Stimulated activated CD4-positive, alpha-beta T cell treated with anti-CD3 and anti-CD28 coated beads, Interleukin-2, amount 100 ng/mL, for 4 hours (primary cell): Measurements from ENCODE around the gene CCAR1.
"Not testable (repeated sequence)": the region's sequence is repeated elsewhere in the genome, so short reads cannot be mapped to it uniquely, and the experiment has no call there.

Experiments used
- DNase-seq: peaks from one replicate; pipeline ENCODE4 v3.0.0-alpha.2; 2020; ENCODE audit warnings: low read depth

The CCAR1 gene

DNA sequence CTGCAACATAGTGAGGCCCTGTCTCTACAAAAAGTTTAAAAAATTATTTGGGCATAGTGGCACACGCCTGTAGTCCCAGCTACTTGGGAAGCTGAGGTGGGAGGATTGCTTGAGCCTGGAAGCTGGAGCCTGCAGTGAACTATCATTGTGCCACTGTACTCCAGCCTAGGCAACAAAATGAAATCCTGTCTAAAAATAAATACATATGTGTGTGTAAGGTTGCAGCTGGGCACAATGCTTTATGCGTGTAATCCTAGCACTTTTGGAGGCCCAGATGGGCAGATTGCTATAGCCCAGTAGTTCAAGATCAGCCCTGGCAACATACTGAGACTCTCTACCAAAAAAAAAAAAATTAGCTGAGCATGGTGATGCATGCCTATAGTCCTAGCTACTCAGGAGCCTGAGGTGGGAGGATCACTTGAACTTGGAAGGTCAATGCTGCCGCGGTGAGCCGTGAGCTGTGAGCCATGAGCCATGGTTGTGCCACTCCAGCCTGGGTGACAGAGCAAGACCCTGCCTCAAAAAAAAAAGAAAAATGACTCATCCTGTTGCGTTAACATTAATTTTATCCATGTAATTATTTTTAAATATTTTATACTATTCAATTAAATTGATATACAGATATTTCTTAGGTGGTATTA lies 38.3 kb downstream of the CCAR1 start:
- DNase-seq = no peak

DNA sequence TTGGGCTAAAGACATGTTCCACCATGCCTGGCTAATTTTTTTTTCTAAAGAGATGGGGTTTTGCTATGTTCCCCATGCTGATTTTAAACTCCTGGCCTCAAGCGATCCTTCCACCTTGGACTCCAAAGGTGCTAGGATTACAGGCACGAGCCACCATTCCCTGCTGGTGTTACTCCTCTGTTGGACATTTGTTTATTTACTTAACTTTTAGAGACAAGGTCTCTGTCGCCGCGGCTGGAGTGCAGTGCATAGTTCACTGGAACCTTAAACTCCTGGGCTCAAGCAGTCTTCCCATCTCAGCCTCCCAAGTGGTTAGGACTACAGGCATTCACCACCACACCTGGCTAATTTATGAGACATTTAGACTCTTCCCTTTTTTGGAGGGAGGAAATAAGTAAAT lies 38.9 kb downstream of the CCAR1 start:
- DNase-seq = no peak

DNA sequence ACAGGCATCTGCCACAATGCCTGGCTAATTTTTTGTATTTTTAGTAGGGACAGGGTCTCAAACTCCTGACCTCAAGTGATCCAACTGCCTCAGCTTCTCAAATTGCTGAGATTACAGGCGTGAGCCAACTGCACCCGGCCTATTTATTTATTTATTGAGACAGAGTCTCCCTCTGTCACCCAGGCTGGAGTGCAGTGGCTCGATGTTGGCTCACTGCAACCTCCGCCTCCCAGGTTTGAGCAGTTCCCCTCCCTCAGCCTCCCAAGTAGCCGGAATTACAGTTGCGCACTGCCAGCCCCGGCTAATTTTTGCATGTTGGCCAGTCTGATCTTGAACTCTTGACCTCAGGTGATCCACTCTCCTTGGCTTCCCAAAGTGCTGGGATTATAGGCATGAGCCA lies 46.4 kb downstream of the CCAR1 start:
- not testable (repeated sequence) for DNase-seq

DNA sequence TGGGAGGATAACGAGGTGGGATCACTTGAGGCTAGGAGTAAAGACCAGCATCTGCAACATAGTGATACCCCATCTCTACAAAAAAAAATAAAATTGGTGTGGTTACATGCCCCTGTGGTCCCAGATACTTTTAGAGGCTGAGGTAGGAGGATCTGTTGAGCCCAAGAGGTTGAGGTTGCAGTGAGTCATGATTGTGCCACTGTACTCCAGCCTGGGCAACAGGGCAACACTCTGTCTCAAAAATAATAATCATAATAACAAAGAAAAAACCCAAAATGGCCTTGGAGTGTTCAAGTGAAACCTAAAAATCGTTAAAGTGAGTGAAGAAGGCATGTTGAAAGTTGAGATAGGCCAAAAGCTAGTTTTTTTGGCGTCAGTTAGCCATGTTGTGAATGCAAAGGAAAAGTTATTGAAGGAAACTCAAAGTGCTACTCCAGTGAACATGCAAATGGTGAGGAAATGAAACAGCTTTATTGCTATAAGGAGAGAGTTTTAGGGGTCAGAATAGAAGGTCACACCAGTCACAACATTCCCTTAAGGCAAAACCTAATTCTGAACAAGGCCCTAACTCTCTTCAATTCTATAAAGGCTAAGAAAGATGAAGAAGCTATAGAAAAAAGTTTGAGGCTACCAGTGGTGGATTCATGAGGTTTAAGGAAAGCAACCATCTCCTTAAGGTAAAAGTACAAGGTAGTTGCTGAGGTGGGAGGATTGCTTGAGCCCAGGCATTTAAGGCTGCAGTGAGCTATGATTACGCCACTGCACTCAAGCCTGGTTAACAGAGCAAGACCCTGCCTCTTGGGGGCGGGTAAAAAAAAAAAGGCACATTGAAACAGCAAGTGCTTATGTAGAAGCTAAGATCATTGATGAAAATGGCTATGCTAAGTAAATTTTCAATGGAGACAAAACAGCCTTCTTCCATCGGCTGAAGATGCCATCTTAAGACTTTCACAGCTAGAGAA lies 60.9 kb downstream of the CCAR1 start:
- DNase-seq = no peak

DNA sequence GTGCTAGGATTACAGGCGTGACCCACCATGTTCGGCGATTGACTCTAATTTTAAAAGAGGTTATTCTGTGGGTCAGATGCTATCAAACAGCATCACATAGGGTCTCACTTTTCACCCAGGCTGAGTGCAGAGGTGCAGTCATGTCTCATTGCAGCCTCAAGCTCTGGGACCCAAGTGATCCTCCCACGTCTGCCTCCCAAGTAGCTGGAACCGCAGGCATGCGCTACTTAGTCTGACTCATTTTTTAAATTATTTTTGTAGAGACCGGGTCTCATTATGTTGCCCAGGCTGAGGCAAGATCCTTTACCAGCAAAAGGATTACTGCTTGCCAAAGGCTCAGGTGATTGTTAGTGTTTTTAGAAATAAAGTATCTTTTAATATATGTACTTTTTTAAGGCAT lies 63.4 kb downstream of the CCAR1 start:
- no peak for DNase-seq

DNA sequence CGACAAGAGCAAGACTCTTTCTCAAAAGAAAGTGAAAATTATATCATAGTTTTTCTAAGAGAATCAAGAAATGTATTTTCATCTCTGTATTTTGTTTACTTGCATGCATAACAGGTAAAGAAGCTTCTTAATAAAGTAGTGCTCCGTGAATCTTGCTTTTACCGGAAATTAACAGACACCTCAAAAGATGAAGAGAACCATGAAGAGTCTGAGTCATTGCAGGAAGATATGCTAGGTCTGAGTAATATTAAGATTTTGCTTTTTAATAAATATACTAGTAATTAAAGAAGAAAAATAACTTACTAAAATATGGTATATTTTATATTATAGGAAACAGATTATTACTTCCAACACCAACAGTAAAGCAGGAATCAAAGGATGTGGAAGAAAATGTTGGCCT lies 66.8 kb downstream of the CCAR1 start:
- DNase-seq = no peak

DNA sequence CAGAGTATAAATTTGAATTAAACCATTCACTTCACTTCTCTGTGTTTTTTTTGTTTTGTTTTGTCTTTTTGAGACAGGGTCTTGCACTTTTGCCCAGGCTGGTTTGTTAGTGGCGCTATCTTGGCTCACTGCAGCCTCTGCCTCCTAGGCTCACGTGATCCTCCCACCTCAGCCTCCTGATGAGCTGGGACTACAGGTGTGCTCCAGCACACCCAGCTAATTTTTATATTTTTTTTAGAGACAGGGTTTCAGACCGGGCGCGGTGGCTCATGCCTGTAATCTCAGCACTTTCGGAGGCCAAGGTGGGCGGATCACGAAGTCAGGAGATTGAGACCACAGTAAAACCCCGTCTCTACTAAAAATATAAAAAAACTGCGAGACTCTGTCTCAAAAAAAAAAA lies 69.4 kb downstream of the CCAR1 start:
- DNase-seq = no peak

DNA sequence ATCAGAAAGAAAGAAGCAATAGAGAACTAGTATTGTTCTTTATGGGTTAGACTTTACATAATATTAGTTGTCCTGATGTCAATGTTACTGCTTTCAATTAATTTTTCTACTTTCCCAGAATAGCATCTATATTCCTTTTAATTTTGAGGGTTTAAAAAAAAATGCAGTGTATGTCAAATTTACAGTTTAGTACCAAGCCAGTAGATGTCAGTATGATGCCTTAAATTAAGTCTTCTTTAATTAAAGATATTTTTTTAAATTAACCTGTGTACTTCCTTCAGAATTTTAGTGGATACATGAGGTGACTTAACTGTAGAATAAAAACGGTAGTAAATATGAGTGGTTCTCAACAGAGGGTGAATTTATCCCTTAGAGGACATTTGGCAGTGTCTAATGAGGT lies 71.1 kb downstream of the CCAR1 start:
- DNase-seq = no peak

DNA sequence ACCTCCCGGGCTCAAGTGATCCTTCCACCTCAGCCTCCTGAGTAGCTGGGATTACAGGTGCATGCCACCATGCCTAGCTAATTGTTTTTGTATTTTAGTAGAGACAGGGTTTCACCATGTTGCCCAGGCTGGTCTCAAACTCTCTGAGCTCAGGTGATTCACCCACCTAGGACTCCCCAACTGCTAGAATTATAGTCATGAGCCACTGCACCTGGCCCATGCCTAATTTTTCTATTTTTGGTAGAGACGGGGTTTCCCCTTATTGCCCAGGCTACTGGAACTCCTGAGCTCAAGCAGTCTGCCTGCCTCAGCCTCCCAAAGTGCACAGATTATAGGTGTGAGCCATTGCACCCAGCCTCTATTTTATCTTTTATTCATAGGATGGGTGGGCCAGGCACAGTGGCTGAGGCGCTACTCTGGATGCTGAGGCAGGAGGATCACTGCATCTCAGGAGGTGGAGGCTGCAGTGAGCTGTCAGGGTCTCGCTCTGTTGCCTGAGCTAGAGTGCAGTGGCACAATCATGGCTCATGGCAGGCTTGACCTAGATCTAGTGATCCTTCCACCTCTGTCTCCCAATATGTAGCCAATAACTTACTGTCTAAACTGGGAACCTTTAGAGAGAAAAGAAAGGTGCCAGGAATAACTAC lies 75.0 kb downstream of the CCAR1 start:
- no peak for DNase-seq

DNA sequence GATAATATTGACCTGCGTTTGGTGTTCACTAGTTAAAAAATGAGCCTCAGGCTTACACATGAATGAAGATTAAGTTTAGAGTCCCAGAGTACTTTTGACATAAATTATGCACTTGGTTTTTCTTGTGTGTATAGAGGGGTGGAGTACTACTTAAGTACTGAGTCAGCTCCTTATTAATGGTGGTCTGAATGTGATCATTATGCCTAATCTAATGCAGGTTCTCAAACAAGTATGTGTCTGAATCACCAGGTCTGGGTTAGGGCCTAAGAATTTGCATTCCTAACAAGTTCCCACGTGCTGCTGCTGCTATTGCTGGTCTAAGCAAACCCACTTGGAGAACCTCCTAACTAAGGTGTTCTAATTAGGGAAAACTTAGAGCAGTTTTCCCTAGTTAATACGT lies 75.6 kb downstream of the CCAR1 start:
- no peak for DNase-seq

DNA sequence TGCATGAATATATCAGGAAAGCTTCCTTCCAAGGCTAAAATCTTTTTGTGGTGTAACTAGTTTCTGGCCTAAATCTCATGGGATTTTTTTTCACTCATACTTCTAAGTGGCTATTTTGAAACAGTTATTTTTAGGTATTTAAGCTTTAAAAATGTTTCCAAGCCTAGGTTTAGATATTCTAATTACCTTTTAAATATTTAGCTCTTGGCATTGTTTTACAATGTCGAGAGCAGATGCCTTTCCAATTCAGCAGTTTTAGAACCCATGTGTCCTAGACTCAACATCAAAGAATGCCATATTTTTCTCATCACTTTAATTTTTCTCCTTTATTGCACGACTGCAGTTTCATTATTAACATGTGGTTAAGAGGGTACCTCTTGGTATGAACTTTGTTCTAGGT lies 79.2 kb downstream of the CCAR1 start:
- no peak for DNase-seq

DNA sequence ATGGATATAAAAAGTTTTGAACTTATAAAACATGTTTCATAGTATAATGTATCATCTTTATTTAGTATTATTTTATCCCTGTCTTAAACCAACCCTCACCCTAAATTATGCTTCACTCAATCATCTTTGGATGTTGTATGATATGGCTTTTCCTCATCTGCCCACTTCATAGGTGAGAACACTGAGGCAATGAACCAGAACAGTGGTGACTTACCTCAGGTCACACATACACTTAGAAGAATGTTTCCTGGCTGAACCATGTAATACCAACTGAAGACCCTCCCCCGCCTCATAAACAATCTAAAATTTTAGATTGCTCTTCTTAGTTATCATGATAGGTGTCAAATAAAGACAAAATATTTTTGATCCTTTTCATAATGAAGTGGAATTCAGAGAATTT lies 83.7 kb downstream of the CCAR1 start:
- no peak for DNase-seq

DNA sequence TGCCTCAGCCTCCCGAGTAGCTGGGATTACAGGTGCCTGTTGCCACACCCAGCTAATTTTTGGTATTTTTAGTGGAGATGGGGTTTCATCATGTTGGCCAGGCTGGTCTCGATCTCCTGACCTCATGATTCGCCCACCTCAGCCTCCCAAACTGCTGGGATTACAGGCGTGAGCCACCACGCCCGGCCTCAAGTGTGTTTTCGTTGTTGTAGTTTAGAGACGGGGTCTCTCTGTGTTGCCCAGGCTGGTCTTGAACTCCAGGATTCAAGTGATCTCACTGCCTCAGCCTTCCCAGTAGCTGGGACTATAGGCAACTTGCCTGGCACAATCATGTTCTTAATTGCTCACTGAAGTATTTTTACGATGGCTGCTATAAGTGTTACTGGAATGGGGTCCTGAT lies 89.8 kb downstream of the CCAR1 start:
- not testable (repeated sequence) for DNase-seq

DNA sequence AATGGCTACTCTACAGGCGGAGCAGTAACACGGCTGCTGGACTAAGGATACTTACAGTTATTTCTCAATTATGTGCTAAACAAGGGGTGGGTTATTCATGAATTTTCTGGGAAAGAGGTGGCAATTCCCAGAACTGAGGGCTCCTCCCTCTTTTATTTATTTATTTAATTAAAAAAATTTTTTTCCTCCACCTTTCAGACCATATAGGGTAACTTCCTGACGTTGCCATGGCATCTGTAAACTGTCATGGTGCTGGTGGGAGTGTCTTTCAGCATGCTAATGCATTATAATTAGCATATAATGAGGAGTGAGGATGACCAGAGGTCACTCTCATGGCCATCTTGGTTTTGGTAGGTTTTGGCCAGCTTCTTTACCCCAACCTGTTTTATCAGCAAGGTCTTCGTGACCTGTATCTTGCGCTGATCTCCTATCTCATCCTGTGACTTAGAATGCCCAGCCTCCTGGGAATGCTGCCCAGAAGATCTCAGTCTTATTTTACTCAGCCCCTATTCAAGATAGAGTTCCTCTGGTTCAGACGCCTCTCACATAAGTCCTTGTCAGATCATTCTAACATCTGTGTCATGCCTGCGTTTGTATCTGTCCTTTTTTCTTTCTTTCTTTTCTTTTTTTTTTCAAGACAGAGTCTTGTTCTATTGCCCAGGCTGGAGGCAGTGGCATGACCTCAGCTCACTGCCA lies 90.4 kb downstream of the CCAR1 start:
- no peak for DNase-seq

DNA sequence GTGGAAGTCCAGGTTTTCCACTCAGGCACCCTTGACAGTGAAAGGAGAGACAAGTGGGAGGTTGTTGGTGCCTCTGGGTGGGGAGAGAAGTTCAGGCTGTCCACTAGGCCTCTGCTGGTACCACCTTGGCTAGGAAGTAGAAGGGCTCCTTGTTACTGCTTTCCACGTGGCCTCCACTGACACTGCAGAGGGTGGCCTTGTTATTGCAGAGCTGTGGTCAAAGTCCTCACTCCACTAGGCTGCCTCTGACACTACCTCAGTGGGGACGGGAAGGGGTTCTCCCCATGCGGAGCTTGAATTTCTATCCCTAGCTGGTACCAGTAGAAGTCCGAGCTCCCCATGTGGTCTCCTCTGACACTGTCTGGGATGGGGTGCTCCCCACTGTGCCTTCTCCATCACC lies 91.4 kb downstream of the CCAR1 start:
- no peak for DNase-seq

DNA sequence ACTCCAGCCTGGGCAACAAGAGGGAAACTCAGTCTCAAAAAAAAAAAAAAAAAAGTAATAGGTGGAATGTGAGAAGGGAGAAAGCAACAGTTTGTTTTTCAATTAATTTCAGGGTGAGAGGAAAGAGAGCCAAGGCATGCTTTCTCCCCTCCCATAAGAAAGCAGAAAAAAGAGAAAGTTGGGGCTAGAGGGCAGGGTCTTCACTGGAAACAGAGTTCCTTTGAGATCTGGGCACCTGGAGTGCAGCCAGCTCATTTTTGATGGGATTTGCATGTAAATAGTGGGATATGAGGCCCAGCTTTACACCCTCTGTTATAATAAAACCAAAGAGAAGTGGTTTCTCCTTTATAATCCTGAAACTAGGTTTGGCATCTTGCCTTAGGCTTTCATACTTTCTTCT lies 92.5 kb downstream of the CCAR1 start:
- no peak for DNase-seq

DNA sequence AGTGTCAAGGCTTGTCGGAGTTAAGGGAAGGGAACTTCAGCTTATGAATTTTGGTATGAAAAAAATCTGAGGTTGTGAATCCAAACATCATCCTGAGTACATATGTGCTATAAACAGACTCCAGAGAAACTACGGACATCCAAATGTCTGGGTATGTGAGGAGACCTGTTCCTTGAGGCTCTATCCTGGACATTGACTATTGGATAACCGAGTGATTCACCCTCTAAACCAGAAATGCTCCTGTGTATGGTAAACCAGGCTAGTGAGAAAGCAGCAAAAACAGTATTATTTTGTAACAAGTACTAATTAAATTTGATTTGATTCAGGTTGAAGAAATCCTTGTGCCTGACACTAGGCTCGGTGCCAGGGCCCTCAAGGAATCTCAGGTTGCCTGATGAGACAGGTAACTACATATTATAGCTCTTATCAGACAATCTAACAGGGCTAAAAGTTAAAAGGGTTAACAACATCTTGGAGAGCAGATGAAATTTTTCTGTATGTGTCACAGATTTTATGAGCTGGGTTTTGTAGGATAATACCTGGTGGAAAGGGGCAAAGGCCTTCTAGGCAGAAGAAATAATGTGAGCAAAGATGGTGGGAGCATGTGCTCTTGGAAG lies 95.9 kb downstream of the CCAR1 start:
- DNase-seq = no peak

DNA sequence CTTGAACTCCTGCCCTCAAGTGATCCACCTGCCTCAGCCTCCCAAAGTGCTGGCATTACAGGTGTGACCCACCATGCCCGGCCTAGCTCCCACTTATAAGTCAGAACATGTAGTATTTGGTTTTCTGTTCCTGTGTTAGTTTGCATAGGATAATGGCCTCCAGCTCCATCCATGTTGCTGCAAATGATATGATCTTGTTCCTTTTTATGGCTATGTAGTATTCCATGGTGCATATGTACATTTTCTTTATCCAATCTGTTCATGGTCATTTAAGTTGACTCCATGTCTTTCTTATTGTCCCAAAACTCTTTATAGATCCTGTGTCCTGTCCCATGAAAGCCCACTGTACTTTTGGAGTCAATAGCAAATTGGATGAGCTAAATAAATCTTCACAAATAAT lies 99.3 kb downstream of the CCAR1 start:
- DNase-seq = not testable (repeated sequence)

DNA sequence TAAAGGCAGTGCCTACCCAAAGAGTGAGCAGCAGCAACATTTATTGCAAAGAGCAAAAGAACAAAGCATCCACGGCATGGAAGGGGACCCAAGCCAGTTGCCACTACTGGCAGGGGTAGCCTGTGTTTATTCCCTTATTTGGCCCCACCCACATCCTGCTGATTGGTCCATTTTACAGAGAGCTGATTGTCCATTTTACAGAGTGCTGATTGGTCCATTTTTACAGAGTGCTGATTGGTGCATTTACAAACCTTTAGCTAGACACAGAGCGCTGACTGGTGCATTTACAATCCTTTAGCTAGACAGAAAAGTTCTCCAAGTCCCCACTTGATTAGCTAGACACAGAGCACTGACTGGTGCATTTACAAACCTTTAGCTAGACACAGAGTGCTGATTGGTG lies 101.6 kb downstream of the CCAR1 start:
- not testable (repeated sequence) for DNase-seq

DNA sequence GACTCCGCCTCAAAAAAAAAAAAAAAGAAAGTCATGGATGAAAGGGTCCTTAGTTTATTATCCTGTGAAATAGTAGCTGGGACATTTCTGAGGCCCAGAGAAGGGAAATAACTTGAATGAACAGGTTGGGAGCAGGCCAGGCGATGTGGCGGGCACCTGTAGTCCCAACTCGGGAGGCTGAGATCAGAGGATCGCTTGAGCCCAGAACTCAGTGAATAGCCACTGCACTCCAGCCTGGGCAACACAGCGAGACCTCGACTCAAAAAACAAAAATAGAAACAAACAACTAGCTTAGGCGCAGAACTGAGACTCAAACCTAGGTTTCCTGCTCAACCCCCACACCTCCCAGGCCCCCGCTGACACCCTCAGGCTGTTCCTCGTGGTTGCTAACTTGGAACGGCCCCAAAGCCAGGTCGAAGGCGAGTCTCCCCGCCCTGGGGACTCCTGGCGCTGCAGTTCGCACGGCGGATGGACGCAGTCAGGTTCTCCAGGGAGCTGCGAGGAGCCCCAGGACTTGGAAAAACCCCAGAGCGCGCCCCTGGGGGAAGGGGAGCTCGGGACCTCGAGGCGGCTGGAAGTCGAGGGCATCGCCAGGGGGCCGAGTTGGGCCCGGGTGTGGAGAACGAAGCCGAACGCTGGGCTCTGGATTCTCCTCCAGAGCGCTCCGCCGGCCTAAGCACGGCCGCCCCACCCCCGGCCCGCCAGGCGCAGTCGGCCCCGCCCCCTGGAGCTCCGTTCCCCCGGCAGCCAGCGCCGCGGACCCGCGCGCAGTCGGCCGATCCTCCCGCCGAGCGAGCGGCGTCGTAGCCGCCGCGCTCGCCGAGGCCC lies 105.9 kb downstream of the CCAR1 start, which contains the start of gene STOX1:
STOX1 (plus strand) TSS at position 768 of the 828 bp plus-strand sequence. CDS start 93 bp downstream, outside the sequence.
- peak; percentile 55 for DNase-seq

DNA sequence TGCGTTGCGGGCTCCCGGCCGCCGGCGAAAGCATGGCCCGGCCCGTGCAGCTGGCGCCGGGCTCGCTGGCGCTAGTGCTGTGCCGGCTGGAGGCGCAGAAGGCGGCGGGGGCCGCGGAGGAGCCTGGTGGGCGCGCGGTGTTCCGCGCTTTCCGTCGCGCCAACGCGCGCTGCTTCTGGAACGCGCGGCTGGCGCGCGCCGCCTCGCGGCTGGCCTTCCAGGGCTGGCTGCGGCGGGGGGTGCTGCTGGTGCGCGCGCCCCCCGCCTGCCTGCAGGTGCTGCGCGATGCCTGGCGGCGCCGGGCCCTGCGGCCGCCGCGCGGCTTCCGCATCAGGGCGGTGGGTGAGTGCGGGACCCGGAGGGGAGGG lies 106.5 kb downstream of the CCAR1 start:
- DNase-seq = not testable (repeated sequence)
